GM18508 (cell line): ENCODE measurements around the gene HSP90AA1.

Source experiments
- ATAC-seq: cut with Tn5 transposase; IDR thresholded peaks from one replicate; pipeline ENCODE4 v1.9.1; 2021; ENCODE audit warnings: moderate number of reproducible peaks; ENCODE audit not compliant: insufficient read depth, unreplicated experiment

The HSP90AA1 gene

GRCh38 chr14:102044566-102044965 is 42.3 kb downstream of the HSP90AA1 start:
- no peak for ATAC-seq

- ATAC-seq: no peak
Measured at GRCh38 chr14:102043251-102044025, 43.4 kb downstream of the HSP90AA1 start.

- no peak for ATAC-seq
Measured at GRCh38 chr14:102042699-102043098, 44.1 kb downstream of the HSP90AA1 start.

- no peak for ATAC-seq
Measured at GRCh38 chr14:102040153-102040552, 46.7 kb downstream of the HSP90AA1 start.

GRCh38 chr14:102039157-102039556 is 47.7 kb downstream of the HSP90AA1 start:
- ATAC-seq: no peak

- no peak for ATAC-seq
Measured at GRCh38 chr14:102037686-102038085, 49.2 kb downstream of the HSP90AA1 start.

- ATAC-seq: no peak
Measured at GRCh38 chr14:102035914-102036313, 50.9 kb downstream of the HSP90AA1 start.

GRCh38 chr14:102034301-102034700 is 52.5 kb downstream of the HSP90AA1 start:
- no peak for ATAC-seq

GRCh38 chr14:102033241-102033640 is 53.6 kb downstream of the HSP90AA1 start:
- no peak for ATAC-seq
